NCI-H2107 treated with DMSO at 0.1 percent for 48 hours (cell line): ENCODE data around the gene TP53.

Source experiments
- DNase-seq: peaks from one replicate; lab custom pipeline; 2025; ENCODE audit not compliant: unreplicated experiment; lab: John Stamatoyannopoulos, UW

TP53 gene

GRCh38 chr17:7707446-7707845 lies 20.2 kb upstream of the TP53 start:
- no peak for DNase-seq

GRCh38 chr17:7706631-7707354 lies 19.5 kb upstream of the TP53 start:
- DNase-seq: no peak

- no peak for DNase-seq
These were observed 18.3 kb upstream of the TP53 start for GRCh38 chr17:7705269-7706255.

- no peak for DNase-seq
These were observed 17.4 kb upstream of the TP53 start, which contains the start of gene EFNB3 for GRCh38 chr17:7704601-7705268. TSS of gene EFNB3 (plus strand) at chr17:7705202. CDS start at chr17:7705599, 397 bp downstream.

- no peak for DNase-seq
These were observed 16.5 kb upstream of the TP53 start for GRCh38 chr17:7703584-7704479.

- DNase-seq: no peak
These were observed 15.5 kb upstream of the TP53 start for GRCh38 chr17:7702776-7703175.

GRCh38 chr17:7701681-7702080 lies 14.4 kb upstream of the TP53 start:
- DNase-seq: no peak

- no peak for DNase-seq
These were observed 13.2 kb upstream of the TP53 start for GRCh38 chr17:7700510-7700909.

- DNase-seq: no peak
These were observed 10.7 kb upstream of the TP53 start for GRCh38 chr17:7697828-7698588.

- DNase-seq: no peak
These were observed 8.3 kb upstream of the TP53 start for GRCh38 chr17:7695586-7695985.

GRCh38 chr17:7688808-7689316 lies 1.6 kb upstream of the TP53 start:
- no peak for DNase-seq

- peak; percentile 99 for DNase-seq
These were observed 868 bp upstream of the TP53 start, which contains the start of gene WRAP53 for GRCh38 chr17:7687908-7688807. TSS of gene WRAP53 (plus strand) at chr17:7688477. CDS start at chr17:7688649, 172 bp downstream.

- peak; percentile 75 for DNase-seq
These were observed 843 bp downstream of the TP53 start for GRCh38 chr17:7686222-7687071.

- DNase-seq: peak; percentile 75
These were observed 1.6 kb downstream of the TP53 start for GRCh38 chr17:7685533-7686221.

GRCh38 chr17:7684851-7685532 lies 2.3 kb downstream of the TP53 start:
- no peak for DNase-seq

- DNase-seq: no peak
These were observed 9.8 kb downstream of the TP53 start for GRCh38 chr17:7677388-7678067.
